Measurements from ENCODE around the gene SMARCB1.

The SMARCB1 gene

DNA sequence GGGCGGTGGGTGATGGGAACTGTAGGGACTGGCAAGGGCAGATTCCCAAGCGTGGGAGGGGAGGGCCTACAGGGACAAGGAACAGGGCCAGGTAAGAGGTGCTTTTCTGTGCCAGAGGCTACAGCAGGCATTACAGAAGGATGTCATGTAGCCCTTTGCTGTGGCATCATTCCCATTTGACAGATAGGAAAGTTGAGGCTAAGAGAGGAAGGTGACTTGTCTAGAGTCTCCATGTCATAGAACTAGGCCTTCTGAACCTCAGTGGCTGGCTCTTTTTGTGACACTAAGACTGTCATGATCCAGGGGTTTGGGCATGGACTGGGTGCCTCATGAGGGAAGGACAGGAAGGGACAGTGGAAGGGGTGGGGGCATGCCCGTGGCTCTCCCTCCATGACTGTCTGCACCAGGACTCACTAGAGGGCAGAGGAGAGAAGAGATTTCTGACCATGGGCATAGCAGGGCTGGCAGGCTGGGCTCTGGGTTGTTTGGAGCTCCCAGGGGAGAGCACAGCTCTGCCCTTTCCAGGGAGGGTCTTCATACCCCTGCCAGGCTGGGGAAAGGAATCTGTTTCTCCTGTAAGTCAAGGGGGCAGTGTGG is 10.9 kb upstream of the SMARCB1 start:
- TF ChIP-seq, protein P1, sequence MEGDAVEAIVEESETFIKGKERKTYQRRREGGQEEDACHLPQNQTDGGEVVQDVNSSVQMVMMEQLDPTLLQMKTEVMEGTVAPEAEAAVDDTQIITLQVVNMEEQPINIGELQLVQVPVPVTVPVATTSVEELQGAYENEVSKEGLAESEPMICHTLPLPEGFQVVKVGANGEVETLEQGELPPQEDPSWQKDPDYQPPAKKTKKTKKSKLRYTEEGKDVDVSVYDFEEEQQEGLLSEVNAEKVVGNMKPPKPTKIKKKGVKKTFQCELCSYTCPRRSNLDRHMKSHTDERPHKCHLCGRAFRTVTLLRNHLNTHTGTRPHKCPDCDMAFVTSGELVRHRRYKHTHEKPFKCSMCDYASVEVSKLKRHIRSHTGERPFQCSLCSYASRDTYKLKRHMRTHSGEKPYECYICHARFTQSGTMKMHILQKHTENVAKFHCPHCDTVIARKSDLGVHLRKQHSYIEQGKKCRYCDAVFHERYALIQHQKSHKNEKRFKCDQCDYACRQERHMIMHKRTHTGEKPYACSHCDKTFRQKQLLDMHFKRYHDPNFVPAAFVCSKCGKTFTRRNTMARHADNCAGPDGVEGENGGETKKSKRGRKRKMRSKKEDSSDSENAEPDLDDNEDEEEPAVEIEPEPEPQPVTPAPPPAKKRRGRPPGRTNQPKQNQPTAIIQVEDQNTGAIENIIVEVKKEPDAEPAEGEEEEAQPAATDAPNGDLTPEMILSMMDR (IDR thresholded peaks at IDR 0.05; ENCODE audit: low read depth, low read length): no peak
- DNase-seq (ENCODE audit: extremely low read depth, low read depth): no peak

DNA sequence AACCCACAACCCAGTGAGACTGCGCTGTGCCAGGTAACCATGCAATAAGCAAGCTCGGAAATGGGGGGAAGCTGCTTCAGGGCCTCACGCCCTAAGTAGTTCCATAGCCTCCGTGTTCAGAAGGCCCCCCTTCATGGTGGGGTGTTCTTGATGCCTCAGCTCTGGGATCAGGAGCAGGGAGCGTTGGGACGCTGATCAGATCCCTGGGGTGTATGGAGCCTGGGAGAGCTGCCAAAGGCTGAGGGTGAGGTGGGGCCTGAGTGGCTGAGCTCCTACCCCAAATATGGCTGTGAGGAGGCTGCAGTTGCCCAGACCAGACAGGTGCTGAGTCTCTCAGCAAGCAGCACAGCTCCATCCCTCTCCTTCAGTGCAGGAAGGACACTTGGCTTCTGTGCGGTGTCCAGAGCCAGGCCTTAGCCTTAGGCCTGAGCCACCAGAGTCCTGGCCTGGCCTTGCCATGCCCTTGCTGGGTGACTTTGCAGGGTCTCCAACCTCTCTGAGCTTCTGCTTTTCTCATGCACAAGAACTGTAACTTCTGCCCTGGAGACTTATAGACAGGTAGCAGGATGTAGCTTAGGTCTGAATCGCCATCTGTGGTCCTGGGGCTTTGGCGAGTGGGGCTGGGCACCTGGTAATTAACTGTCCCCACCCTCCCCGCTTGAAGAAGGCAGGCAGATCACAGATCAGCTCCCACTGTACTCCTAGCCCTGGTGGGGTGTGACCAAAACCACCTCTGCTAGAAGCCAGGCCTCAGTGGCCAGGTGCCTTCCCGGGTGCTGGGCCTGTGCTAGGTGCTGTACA is 8.8 kb upstream of the SMARCB1 start:
- DNase-seq (ENCODE audit: extremely low read depth, low read depth): no peak
- TF ChIP-seq, protein P1 (IDR thresholded peaks at IDR 0.05; ENCODE audit: low read depth, low read length): no peak

DNA sequence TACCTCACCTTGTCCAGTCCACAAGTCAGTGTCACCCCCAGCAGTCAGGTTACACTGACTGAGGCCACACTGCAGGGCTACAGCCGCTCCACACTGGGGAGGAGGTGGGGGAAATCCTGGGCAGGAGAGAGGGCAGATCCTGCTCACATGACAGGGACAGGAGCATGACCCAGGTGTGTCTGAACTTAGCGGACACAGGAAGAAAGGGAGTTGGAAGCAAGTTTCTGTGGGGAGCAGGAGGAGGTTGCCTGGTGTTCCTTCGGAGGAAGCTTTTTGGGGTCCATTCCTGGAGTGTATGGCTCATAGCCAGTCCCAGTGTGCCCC is 8.2 kb upstream of the SMARCB1 start:
- TF ChIP-seq, protein P1 (IDR thresholded peaks at IDR 0.05; ENCODE audit: low read depth, low read length): no peak
- no peak for DNase-seq (ENCODE audit: extremely low read depth, low read depth)

GRCh38 chr22:23779083-23779482 is 7.7 kb upstream of the SMARCB1 start:
- no peak for DNase-seq (ENCODE audit: extremely low read depth, low read depth)
- TF ChIP-seq, protein P1 (IDR thresholded peaks at IDR 0.05; ENCODE audit: low read depth, low read length): no peak

DNA sequence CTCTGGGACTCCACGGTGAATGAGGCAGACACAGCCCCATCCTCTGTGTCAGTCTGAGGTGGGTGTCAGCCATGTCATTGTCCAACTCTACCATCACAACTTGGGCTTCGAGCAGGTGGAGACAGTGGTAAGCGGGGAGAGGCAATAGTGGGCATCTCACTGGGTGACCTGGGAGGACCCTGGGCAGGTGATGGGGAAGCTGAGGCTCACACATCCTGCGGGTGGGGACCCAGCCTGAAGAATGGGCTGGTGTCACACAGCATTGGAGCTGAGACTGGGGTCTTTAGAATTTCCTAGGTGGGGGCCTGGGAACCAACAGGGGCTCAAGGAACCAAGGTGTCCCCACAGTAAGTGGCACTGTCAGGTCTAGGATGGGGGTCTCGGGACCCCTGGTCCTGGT is 7.0 kb upstream of the SMARCB1 start:
- no peak for DNase-seq (ENCODE audit: extremely low read depth, low read depth)

DNA sequence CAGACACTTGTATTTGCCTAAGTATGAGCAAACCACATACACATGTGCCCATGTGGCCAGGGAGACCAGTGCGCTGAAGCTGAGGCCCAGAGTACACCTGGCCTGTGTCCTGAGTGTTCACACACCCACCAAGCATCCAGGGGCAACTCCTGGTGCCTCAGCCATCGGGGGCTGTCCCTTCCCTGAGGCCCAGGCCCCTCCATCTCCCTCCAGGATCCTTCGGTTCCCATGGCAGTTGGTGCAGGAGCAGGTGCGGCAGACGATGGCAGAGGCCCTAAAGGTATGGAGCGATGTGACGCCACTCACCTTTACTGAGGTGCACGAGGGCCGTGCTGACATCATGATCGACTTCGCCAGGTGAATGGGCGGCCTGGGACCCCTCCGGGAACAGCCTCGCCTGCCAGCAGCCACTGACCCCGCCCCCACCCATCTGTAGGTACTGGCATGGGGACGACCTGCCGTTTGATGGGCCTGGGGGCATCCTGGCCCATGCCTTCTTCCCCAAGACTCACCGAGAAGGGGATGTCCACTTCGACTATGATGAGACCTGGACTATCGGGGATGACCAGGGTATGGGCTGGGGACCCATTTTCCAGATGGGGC is 6.5 kb upstream of the SMARCB1 start:
- no peak for DNase-seq (ENCODE audit: extremely low read depth, low read depth)
- TF ChIP-seq, protein P1 (IDR thresholded peaks at IDR 0.05; ENCODE audit: low read depth, low read length): no peak

More for the DNA sequence above, 7.0 kb upstream of the SMARCB1 start:
- TF ChIP-seq, protein P1 (IDR thresholded peaks at IDR 0.05; ENCODE audit: low read depth, low read length): no peak

DNA sequence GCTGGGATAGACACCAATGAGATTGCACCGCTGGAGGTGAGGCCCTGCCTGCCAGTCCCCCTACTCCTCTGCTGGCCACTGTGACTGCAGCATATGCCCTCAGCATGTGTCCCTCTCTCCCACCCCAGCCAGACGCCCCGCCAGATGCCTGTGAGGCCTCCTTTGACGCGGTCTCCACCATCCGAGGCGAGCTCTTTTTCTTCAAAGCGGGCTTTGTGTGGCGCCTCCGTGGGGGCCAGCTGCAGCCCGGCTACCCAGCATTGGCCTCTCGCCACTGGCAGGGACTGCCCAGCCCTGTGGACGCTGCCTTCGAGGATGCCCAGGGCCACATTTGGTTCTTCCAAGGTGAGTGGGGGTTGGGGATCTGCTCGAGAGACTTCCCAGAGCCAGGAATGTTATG is 5.7 kb upstream of the SMARCB1 start:
- TF ChIP-seq, protein P1 (IDR thresholded peaks at IDR 0.05; ENCODE audit: low read depth, low read length): no peak
- DNase-seq (ENCODE audit: extremely low read depth, low read depth): no peak

All from AG09319 (cell line).